ENCODE measurements around the gene PNMT. TPM values are rescaled to one million over a fixed set of nuclear protein-coding genes. Genes with fewer than 3 reads are reported as not detected.
A peak's percentile ranks its signal among the peaks of the same experiment; 100 is the strongest.

Gene PNMT
- total and polyA plus RNA-seq, 2 of the 8 experiments (the other 6 are each of a cell fraction or from before 2014, with no cell fraction given): 5.6 to 10.9 TPM

DNA sequence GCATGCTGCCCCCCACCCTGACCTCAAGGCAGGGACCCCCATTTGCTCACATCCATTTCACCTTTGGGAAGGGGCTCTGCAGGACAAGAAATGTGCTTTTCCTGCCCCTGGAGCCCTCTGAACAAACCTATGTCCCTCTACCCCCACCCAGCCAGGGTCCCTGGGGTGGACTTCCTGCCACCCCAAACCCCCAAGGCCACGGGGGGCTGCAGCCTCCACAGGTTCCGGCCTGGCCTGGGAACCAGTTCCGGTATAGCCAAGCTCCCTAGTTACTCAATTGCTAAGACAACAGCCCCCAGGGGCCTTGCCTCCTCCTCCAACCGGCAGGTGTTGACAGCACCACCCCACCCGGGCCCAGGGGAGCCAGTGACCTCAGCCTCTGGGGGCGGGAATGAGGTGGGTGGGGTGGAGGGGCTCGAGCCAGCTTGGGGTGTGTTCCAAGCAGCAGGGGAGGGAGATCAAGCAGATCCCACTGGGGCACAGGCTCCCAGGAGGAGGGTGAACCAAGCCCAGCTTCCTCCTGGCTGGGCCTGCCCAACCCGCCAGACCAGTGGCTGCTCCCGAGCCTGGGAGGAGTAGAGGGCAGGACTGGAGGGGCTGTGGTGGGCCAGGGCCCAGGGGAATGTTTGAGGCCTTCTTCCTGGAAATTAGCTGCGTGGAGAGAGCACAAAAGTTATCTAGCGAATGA, 6.6 kb downstream of the PNMT start:
- Histone ChIP-seq H2BK120ac (replicated peaks; ENCODE audit: low read depth, low read length) (no peak overlapping the region), H2BK12ac (ENCODE audit: low read depth, low read length) (0 out of 2 replicates have a peak overlapping the region, but pooled peaks have one; percentile 60), H3K23me2 (ENCODE audit: low read depth, low read length) (no peaks in the 10 kb centered on the region), H3K9ac (replicated peaks in 1 of 4; ENCODE audit: extremely low read depth in 1 of 4, low read depth in 3 of 4, low read length in 3 of 4) (no peak overlapping the region), H2AK5ac (ENCODE audit: low read depth, low read length) (no peak overlapping the region), H3K36me3 (ENCODE audit: control insufficient read depth in 2 of 4, insufficient read depth in 4 of 4, low read length in 3 of 4) (peaks cover 0 to 3% (median 0%) of the 10 kb centered on the region in 4 experiments; a peak in 1 of 8 replicates), H3K56ac (replicated peaks; ENCODE audit: insufficient read length, low read depth, low read length) (no peak overlapping the region), H2BK5ac (ENCODE audit: low read depth, low read length) (peak overlapping the region; percentile 78; the same call in 1 of the 2 replicates), H4K8ac (ENCODE audit: extremely low read depth, insufficient read depth, low read length) (no peak overlapping the region), H2AFZ (ENCODE audit: low read length) (no peak overlapping the region), H3K18ac (ENCODE audit: extremely low read depth, low read length) (no peak overlapping the region), H3K4me2 (ENCODE audit: insufficient read depth in 1 of 2, low read depth in 2 of 2, low read length in 2 of 2) (no peak overlapping the region), H3K9me3 (ENCODE audit: insufficient read depth in 2 of 2, low read depth in 1 of 2, low read length in 1 of 2) (no peaks in the 10 kb centered on the region), H4K5ac (ENCODE audit: insufficient read length, low read depth, low read length) (no peak overlapping the region), H3K79me1 (ENCODE audit: low read depth, low read length) (no peaks in the 10 kb centered on the region), H3K79me2 (ENCODE audit: control insufficient read depth in 1 of 2, insufficient read depth in 2 of 2, low read length in 2 of 2) (no peaks in the 10 kb centered on the region), H3K23ac (ENCODE audit: insufficient read length) (no peak overlapping the region), H2BK20ac (ENCODE audit: low read length) (0 out of 2 replicates have a peak overlapping the region, but pooled peaks have one; percentile 32), H3K4me1 (replicated peaks in 1 of 4; ENCODE audit: control insufficient read depth in 3 of 4, insufficient read depth in 4 of 4, low read length in 3 of 4) (peaks cover 0 to 15% (median 8%) of the 10 kb centered on the region in 4 experiments; a peak in 6 of 7 replicates), H3K4ac (replicated peaks; ENCODE audit: insufficient read length, low read depth, low read length) (no peak overlapping the region), H2BK15ac (ENCODE audit: low read length) (0 out of 2 replicates have a peak overlapping the region, but pooled peaks have one; percentile 61), H4K20me1 (replicated peaks in 1 of 2; ENCODE audit: control insufficient read depth in 1 of 2, insufficient read depth in 2 of 2, low read length in 2 of 2) (peaks cover 0 to 2% of the 10 kb centered on the region in 2 experiments), H3K27ac (ENCODE audit: low read depth, low read length) (no peak overlapping the region; the same call in 1 of the 2 replicates), H3K4me3 (ENCODE audit: extremely low read depth in 1 of 4, insufficient read depth in 2 of 4, low read depth in 3 of 4, low read length in 4 of 4) (no peak overlapping the region), H4K91ac (replicated peaks; ENCODE audit: insufficient read length, low read length) (peak overlapping the region; percentile 17), H3K14ac (ENCODE audit: insufficient read length) (no peak overlapping the region), H3K27me3 (replicated peaks in 1 of 4; ENCODE audit: control insufficient read depth in 3 of 4, extremely low read depth in 1 of 4, insufficient read depth in 3 of 4, low read length in 3 of 4) (peaks cover 0 to 5% (median 0%) of the 10 kb centered on the region in 4 experiments; a peak in 1 of 7 replicates)
- WGBS, 2 experiments (ENCODE audit: extremely low coverage in 1 of 2, insufficient coverage in 1 of 2, insufficient read length in 1 of 2, insufficient replicate concordance in 2 of 2, low coverage in 1 of 2, low lambda C conversion rate in 2 of 2, missing lambda C conversion rate in 1 of 2): 79% methylated on average over 8 of the region's 11 CpGs; no CpG with 5 or more reads in 1 of the 2 experiments
- no peak for DNase-seq (ENCODE audit: low read depth in 1 of 2, low spot score in 2 of 2)
- TF ChIP-seq, protein P1, sequence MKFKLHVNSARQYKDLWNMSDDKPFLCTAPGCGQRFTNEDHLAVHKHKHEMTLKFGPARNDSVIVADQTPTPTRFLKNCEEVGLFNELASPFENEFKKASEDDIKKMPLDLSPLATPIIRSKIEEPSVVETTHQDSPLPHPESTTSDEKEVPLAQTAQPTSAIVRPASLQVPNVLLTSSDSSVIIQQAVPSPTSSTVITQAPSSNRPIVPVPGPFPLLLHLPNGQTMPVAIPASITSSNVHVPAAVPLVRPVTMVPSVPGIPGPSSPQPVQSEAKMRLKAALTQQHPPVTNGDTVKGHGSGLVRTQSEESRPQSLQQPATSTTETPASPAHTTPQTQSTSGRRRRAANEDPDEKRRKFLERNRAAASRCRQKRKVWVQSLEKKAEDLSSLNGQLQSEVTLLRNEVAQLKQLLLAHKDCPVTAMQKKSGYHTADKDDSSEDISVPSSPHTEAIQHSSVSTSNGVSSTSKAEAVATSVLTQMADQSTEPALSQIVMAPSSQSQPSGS (IDR thresholded peaks at IDR 0.05; ENCODE audit: low read length): no peak
- TF ChIP-seq JUN (IDR thresholded peaks at IDR 0.05; ENCODE audit: low read depth, low read length): no peak
- TF ChIP-seq BCL11A (IDR thresholded peaks at IDR 0.05; ENCODE audit: low read depth in 2 of 2, low read length in 2 of 2): no peak
- CTCF ChIA-PET (ENCODE audit: partially characterized antibody): interaction anchor here (0.6 to 52.4 kb wide), 10 partner anchors 8 to 115 kb away, joined by 3 to 1885 read pairs (median 4); partner anchors contain the start of genes PGAP3, PPP1R1B and STARD3
- POLR2A ChIA-PET (ENCODE audit: partially characterized antibody): interaction anchor here (1.1 to 38.1 kb wide), 6 partner anchors 1 to 73 kb away, joined by 3 to 708 read pairs (median 4); partner anchors contain the start of genes ERBB2, NEUROD2, PGAP3 and PNMT
- FAIRE-seq: no peak
